GM12874 (cell line): Measurements from ENCODE around the gene GAB1.

Experiments used
- TF ChIP-seq, protein P1 (sequence below): IDR thresholded peaks from 2 replicates; pipeline ENCODE4 v1.5.1; 2011; ENCODE audit warnings: low read depth, mild to moderate bottlenecking, control low read depth, low read length, moderate library complexity; ENCODE audit not compliant: insufficient read depth

Gene GAB1

GRCh38 chr4:143337600-143338287, 1.1 kb downstream of the GAB1 start:
- TF ChIP-seq, protein P1, sequence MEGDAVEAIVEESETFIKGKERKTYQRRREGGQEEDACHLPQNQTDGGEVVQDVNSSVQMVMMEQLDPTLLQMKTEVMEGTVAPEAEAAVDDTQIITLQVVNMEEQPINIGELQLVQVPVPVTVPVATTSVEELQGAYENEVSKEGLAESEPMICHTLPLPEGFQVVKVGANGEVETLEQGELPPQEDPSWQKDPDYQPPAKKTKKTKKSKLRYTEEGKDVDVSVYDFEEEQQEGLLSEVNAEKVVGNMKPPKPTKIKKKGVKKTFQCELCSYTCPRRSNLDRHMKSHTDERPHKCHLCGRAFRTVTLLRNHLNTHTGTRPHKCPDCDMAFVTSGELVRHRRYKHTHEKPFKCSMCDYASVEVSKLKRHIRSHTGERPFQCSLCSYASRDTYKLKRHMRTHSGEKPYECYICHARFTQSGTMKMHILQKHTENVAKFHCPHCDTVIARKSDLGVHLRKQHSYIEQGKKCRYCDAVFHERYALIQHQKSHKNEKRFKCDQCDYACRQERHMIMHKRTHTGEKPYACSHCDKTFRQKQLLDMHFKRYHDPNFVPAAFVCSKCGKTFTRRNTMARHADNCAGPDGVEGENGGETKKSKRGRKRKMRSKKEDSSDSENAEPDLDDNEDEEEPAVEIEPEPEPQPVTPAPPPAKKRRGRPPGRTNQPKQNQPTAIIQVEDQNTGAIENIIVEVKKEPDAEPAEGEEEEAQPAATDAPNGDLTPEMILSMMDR: no peak

DNA sequence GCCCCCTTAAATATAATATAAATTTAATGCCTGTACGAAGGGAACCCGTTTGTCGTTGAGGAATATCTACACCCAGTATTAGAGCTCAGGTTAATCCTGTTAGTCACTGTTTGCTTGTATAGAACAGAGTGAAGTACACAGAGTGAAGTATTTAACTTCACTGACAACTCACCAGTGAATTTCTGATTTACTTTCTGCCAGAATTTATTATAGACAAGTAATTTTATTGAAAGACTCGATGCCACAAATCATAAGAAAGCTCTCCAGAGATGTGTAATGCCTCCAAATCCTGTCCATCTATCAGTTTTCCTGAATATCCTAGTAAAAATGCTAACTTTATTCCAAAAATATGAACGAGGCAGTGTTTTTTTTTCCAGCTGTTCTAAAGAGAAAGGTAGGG, 1.6 kb downstream of the GAB1 start:
- TF ChIP-seq, protein P1: no peak

DNA sequence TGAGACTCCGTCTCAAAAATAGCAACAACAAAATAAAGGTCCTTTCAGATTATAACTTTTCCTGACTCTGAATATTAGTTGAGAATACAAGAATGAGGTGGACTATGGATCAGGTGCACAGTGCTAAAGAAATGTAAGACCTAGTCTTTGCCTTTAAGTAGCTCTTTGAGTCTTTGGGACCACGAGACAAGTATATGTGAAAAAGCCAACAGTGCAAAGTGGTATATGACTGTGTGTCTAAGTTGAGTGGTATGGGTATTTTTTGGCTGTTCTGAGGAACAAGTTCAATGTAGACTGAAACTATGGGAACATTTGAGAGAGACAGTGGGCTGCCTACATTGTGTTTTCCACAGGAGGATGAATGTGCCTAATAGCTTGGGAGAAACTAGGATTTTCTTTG, 2.8 kb downstream of the GAB1 start:
- TF ChIP-seq, protein P1: no peak

DNA sequence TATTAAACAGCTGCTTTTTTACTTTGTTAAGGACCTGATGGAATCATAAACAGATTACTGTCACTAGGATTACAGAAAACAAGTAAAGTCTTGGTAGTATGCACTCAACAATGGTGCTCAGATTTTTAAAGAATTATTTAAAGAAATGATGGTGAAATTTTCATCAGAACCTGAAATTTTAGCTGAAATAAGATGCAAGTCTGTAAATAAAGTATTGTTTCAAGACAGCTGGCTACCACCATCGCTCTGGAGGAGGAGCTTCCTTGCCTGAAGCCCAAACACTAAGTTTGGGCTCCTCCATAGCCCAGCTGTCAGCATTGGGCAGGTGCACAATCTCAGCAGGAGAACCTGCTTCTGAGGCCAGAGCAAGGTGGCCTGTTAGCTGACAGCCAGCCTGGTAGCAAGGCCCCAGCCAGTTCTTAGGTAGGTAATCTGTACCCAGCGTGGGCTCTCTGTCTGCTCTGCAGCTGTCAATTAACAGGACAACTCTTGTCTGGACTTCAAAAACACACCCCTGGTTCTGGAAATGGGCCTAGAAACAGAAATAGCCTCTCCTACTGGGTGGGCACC, 4.6 kb downstream of the GAB1 start:
- TF ChIP-seq, protein P1: no peak

DNA sequence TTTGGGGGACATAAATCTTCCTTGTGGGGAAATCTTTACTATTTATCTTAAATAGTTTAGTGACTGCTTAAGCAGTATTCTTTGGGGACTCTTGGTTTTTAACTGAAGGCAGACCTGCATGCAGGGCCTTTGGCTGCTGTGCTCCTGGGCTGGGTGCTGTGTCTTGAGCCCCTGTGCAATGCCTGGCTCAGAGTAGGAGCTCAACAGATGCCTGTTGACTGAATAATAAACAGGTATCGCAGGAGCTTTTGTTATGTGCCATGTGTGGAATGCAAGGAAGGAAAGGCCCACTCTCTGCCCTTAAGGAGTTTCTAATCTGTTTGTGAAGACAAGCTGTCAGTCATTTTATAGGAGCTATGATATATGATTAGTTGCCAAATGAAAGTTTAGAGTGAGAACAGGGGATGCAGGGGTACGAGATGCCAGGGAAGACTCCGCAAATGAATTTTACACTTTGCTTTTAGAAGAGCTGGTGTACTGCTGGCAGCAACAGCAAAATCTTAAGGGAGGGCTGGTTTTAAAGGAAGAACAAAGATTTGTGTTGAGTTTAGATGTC, 6.7 kb downstream of the GAB1 start:
- TF ChIP-seq, protein P1: no peak

GRCh38 chr4:143344041-143344440, 7.4 kb downstream of the GAB1 start:
- TF ChIP-seq, protein P1: no peak

DNA sequence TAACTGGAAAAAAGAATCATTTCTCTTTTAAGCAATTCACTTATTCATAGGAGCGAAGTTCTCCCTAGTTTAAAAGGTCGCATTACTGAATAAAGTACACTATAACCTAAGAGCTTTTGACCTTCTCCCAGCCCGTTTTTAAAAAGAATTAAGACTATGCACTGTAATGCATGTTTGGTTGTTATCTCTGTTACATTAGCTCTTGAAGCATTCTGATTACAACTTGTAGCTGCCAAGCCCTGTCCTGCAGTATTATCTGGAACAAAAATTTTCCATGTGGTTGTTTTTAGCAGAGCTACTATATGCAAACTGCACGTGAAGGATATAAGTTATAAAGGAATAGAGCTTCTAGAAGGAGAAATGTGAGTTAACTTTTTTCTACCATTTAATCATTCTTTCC, 8.1 kb downstream of the GAB1 start:
- TF ChIP-seq, protein P1: no peak
